Effector CD4-positive, alpha-beta T cell (primary cell): ENCODE measurements around the gene TRPM3. TPM values are rescaled to one million over a fixed set of nuclear protein-coding genes. Genes with fewer than 3 reads are reported as not detected.

ENCODE experiments used
- DNase-seq: peaks from one replicate; pipeline ENCODE4 v3.0.0-alpha.2; 2020
- total RNA-seq: gene quantifications from one replicate; lab custom pipeline; 2026; lab: John Stamatoyannopoulos, UW

TRPM3 gene
- not detected for total RNA-seq

GRCh38 chr9:71121275-71122021, at the start of gene TRPM3:
TRPM3 (minus strand) TSS chr9:71121621; CDS start chr9:71121354, 267 bp downstream.
- DNase-seq = no peak

- DNase-seq = no peak
Observed at GRCh38 chr9:71168418-71168817, 47.0 kb upstream of the TRPM3 start.

GRCh38 chr9:71162126-71162525, 40.7 kb upstream of the TRPM3 start:
- DNase-seq = no peak

- no peak for DNase-seq
Observed at GRCh38 chr9:71157731-71158130, 36.3 kb upstream of the TRPM3 start.

- DNase-seq = no peak
Observed at GRCh38 chr9:71147368-71147767, 25.9 kb upstream of the TRPM3 start.

GRCh38 chr9:71146511-71146910, 25.1 kb upstream of the TRPM3 start:
- DNase-seq = no peak

GRCh38 chr9:71145179-71145578, 23.8 kb upstream of the TRPM3 start:
- no peak for DNase-seq

- no peak for DNase-seq
Observed at GRCh38 chr9:71144495-71144894, 23.1 kb upstream of the TRPM3 start.

- no peak for DNase-seq
Observed at GRCh38 chr9:71136696-71137095, 15.3 kb upstream of the TRPM3 start.

- no peak for DNase-seq
Observed at GRCh38 chr9:71131145-71131544, 9.7 kb upstream of the TRPM3 start.

- no peak for DNase-seq
Observed at GRCh38 chr9:71130521-71130920, 9.1 kb upstream of the TRPM3 start.

GRCh38 chr9:71128796-71129195, 7.4 kb upstream of the TRPM3 start:
- DNase-seq = no peak

- DNase-seq = no peak
Observed at GRCh38 chr9:71127301-71127700, 5.9 kb upstream of the TRPM3 start.

- no peak for DNase-seq
Observed at GRCh38 chr9:71122421-71122820, 1.0 kb upstream of the TRPM3 start.

GRCh38 chr9:71122022-71122275, 528 bp upstream of the TRPM3 start:
- no peak for DNase-seq

GRCh38 chr9:71120501-71121247, 747 bp downstream of the TRPM3 start:
- DNase-seq = no peak

- no peak for DNase-seq
Observed at GRCh38 chr9:71119746-71120145, 1.7 kb downstream of the TRPM3 start.

GRCh38 chr9:71118324-71118723, 3.1 kb downstream of the TRPM3 start:
- DNase-seq = no peak

- no peak for DNase-seq
Observed at GRCh38 chr9:71115448-71115975, 5.9 kb downstream of the TRPM3 start.

GRCh38 chr9:71112866-71113265, 8.6 kb downstream of the TRPM3 start:
- DNase-seq = no peak

- no peak for DNase-seq
Observed at GRCh38 chr9:71108937-71109336, 12.5 kb downstream of the TRPM3 start.

GRCh38 chr9:71106992-71107391, 14.4 kb downstream of the TRPM3 start:
- no peak for DNase-seq

- DNase-seq = no peak
Observed at GRCh38 chr9:71105192-71105591, 16.2 kb downstream of the TRPM3 start.

- DNase-seq = no peak
Observed at GRCh38 chr9:71098801-71099200, 22.6 kb downstream of the TRPM3 start.
